HepG2 (cell line): Measurements from ENCODE around the gene PDE6C. TPM values are rescaled to one million over a fixed set of nuclear protein-coding genes. Genes with fewer than 3 reads are reported as not detected.

Experiments used
- CTCF ChIP-seq: sonication (generic); formaldehyde crosslinking; IDR thresholded peaks from 2 replicates; pipeline ENCODE4 v1.5.0; 2020; ENCODE audit warnings: mild to moderate bottlenecking, missing genetic modification reagents, moderate library complexity
- DR1 ChIP-seq: sonication (generic); formaldehyde crosslinking; IDR thresholded peaks from 2 replicates; pipeline ENCODE4 v1.8.0; 2021; ENCODE audit warnings: mild to moderate bottlenecking, missing genetic modification reagents, inconsistent platforms
- FOXJ3 ChIP-seq: sonication (generic); formaldehyde crosslinking; IDR thresholded peaks from 2 replicates; pipeline ENCODE4 v1.4.0; 2020; ENCODE audit warnings: missing genetic modification reagents, mild to moderate bottlenecking, borderline replicate concordance
- GRHL1 ChIP-seq: sonication (generic); formaldehyde crosslinking; conservative IDR thresholded peaks from 2 replicates; pipeline ENCODE4 v1.8.0; 2022; ENCODE audit warnings: missing genetic modification reagents
- KIAA2018 ChIP-seq: sonication (generic); formaldehyde crosslinking; IDR thresholded peaks from 2 replicates; pipeline ENCODE4 v1.5.0; 2020; ENCODE audit warnings: mild to moderate bottlenecking, missing genetic modification reagents, borderline replicate concordance
- MBD4 ChIP-seq: IDR thresholded peaks from 2 replicates; pipeline ENCODE4 v1.6.1; 2012; ENCODE audit warnings: low read length, inconsistent platforms, borderline replicate concordance
- MED8 ChIP-seq: sonication (generic); formaldehyde crosslinking; IDR thresholded peaks from 2 replicates; pipeline ENCODE4 v1.8.1; 2023; ENCODE audit warnings: mild to moderate bottlenecking, missing genetic modification reagents; ENCODE audit not compliant: insufficient replicate concordance
- NCOA5 ChIP-seq: sonication (generic); formaldehyde crosslinking; IDR thresholded peaks from 2 replicates; pipeline ENCODE4 v1.4.0; 2020; ENCODE audit warnings: missing genetic modification reagents
- TBX3 ChIP-seq: fragments of 450-650 bp; IDR thresholded peaks from 2 replicates; pipeline ENCODE4 v1.6.1; 2017; ENCODE audit warnings: antibody characterized with exemption, mild to moderate bottlenecking, inconsistent platforms, borderline replicate concordance
- THAP11 ChIP-seq: IDR thresholded peaks from 2 replicates; pipeline ENCODE4 v1.6.1; 2016; ENCODE audit warnings: missing biosample characterization, missing genetic modification reagents
- TMF1 ChIP-seq: sonication (generic); formaldehyde crosslinking; IDR thresholded peaks from 2 replicates; pipeline ENCODE4 v1.8.1; 2022; ENCODE audit warnings: low read depth, missing genetic modification reagents
- TOPORS ChIP-seq: sonication (generic); formaldehyde crosslinking; IDR thresholded peaks from 2 replicates; pipeline ENCODE4 v1.8.0; 2023; ENCODE audit warnings: mild to moderate bottlenecking, missing genetic modification reagents
- ZBTB25 ChIP-seq: IDR thresholded peaks from 2 replicates; pipeline ENCODE4 v1.6.1; 2018; ENCODE audit warnings: missing genetic modification reagents
- ZMYM2 ChIP-seq: sonication (generic); formaldehyde crosslinking; IDR thresholded peaks from 2 replicates; pipeline ENCODE4 v1.8.0; 2022; ENCODE audit warnings: mild to moderate bottlenecking, missing genetic modification reagents
- ZNF20 ChIP-seq: sonication (generic); formaldehyde crosslinking; IDR thresholded peaks from 2 replicates; pipeline ENCODE4 v1.4.0; 2020; ENCODE audit warnings: mild to moderate bottlenecking, moderate library complexity, missing genetic modification reagents
- ZNF383 ChIP-seq: sonication (generic); formaldehyde crosslinking; IDR thresholded peaks from 2 replicates; pipeline ENCODE4 v1.4.0; 2020; ENCODE audit warnings: missing genetic modification reagents, mild to moderate bottlenecking, borderline replicate concordance
- ZNF44 ChIP-seq: sonication (generic); formaldehyde crosslinking; IDR thresholded peaks from 2 replicates; pipeline ENCODE4 v1.5.1; 2020; ENCODE audit warnings: mild to moderate bottlenecking, missing genetic modification reagents
- polyA plus RNA-seq, 8 experiments: library from polyadenylated mRNA; depleted of rRNA in 3 of 8; stranded (reverse) in 7 of 8; unstranded in 1 of 8; fragments of >200 nt; fragmentation: Illumina TruSeq in 4 of 8; extraction: Trizol in 4 of 8; gene quantifications; 2 replicates each; pipeline versions ENCODE4 v1.2.1 to v1.2.3, GENCODE V29; 2011 to 2016; ENCODE audit warnings: low read depth in 4 of 8, missing spikeins in 1 of 8, mixed read lengths in 1 of 8; ENCODE audit not compliant: insufficient read depth in 1 of 8
- total RNA-seq, 5 experiments: library from RNA; depleted of rRNA; stranded (reverse); fragments of >200 nt; fragmentation: Illumina TruSeq; extraction: Trizol; gene quantifications; 2 replicates each; pipeline ENCODE4 v1.2.3, GENCODE V29; 2016; ENCODE audit warnings: low read depth in 1 of 5

The PDE6C gene
- total and polyA plus RNA-seq, 2 of the 13 experiments (the other 11 are each of a cell fraction or from before 2014, with no cell fraction given), result 0.64 TPM; not detected in 1

GRCh38 chr10:93601146-93601773 is 11.1 kb upstream of the PDE6C start, which contains the start of gene RBP4 (continued):
- TF ChIP-seq CTCF (CRISPR knock-in tag) (peak; percentile 16; the same call in 1 of the 2 replicates), FOXJ3 (peak; percentile 58; the same call in 1 of the 2 replicates), ZNF44 (no peak), KIAA2018 (CRISPR knock-in tag) (no peak), THAP11 (peak; percentile 61), TMF1 (CRISPR knock-in tag) (peak; percentile 46; the same call in 1 of the 2 replicates), MED8 (peak; percentile 83), TOPORS (CRISPR knock-in tag) (0 out of 2 replicates have a peak, but pooled peaks have one; percentile 25), ZMYM2 (CRISPR knock-in tag) (no peak), ZNF383 (CRISPR knock-in tag) (no peak), ZNF20 (CRISPR knock-in tag) (no peak), MBD4 (no peak), NCOA5 (CRISPR knock-in tag) (no peak), ZBTB25 (CRISPR knock-in tag) (no peak), TBX3 (peak; percentile 50; the same call in 1 of the 2 replicates), DR1 (CRISPR knock-in tag) (peak; percentile 87), GRHL1 (CRISPR knock-in tag) (no peak)
